Spleen (tissue), 7 donors: ENCODE measurements around the gene DTX3L.

ENCODE experiments used
- POLR2A ChIP-seq, 3 donors: fragments of 450-650 bp; IDR thresholded peaks; one replicate each; pipeline ENCODE4 v1.5.1; 2017; ENCODE audit warnings: antibody characterized with exemption in 3 of 3, mild to moderate bottlenecking in 1 of 3
- POLR2AphosphoS5 ChIP-seq, 3 donors: sonication (generic); formaldehyde crosslinking; IDR thresholded peaks; one replicate each; pipeline ENCODE4 v1.5.1; 2017; ENCODE audit warnings: antibody characterized with exemption in 3 of 3
- TF ChIP-seq, protein P1 (sequence below), 11 experiments: fragments of 200-600 bp in 7 of 11; fragments of 450-650 bp in 4 of 11; sonication (generic) in 4 of 11; IDR thresholded peaks in 8 of 11; conservative IDR thresholded peaks in 3 of 11; 1 replicate in 7 of 11; 2 replicates in 4 of 11; pipeline versions ENCODE4 v1.4.0 to v1.8.0; 2016 to 2021; ENCODE audit warnings: antibody characterized with exemption in 11 of 11, inconsistent platforms in 4 of 11, mild to moderate bottlenecking in 1 of 11
- donor health status: DM: no; HTN: no; CAD: no; lungs with moderate emphysema.
- donor health status: DM: no; HTN: no; CAD: no.
- donor health status: DM: no; HTN: no; CAD: no.

DNA sequence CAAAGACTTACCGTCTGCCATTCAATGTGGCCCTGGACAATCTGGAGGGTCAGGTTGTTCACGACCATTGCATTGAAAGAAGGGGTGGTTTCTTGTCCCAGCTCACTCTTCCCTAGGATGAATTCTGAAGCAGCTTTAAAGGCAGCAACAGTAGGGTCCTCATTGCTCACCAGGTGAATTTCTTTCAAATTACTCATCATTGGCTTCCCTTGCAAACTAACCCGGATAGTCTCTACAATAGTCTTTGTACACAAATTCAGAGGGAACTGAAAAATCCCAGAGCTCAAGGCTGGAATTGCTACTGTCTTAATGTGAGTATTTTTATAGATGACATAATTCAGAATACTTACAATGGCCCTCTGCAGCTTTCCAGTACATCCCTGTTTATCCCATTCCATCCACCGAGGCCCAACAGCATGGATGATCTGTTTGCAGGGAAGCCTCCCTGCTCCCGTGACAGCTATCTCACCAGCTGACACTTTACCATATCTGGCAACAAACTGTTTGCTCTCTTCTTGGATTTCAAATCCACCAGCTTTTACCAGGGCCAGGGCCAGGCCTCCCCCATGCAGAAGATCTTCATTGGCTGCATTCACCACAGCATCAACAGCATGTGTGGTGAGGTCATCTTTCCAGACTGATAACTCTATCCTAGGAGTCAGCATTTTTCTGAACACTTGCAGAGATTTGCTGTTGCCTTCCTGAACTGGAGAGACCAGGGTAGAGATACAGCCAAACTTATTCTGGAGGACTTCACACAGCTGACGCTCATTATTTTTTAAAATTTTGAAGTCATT, 8.7 kb upstream of the DTX3L start:
- TF ChIP-seq, protein P1, sequence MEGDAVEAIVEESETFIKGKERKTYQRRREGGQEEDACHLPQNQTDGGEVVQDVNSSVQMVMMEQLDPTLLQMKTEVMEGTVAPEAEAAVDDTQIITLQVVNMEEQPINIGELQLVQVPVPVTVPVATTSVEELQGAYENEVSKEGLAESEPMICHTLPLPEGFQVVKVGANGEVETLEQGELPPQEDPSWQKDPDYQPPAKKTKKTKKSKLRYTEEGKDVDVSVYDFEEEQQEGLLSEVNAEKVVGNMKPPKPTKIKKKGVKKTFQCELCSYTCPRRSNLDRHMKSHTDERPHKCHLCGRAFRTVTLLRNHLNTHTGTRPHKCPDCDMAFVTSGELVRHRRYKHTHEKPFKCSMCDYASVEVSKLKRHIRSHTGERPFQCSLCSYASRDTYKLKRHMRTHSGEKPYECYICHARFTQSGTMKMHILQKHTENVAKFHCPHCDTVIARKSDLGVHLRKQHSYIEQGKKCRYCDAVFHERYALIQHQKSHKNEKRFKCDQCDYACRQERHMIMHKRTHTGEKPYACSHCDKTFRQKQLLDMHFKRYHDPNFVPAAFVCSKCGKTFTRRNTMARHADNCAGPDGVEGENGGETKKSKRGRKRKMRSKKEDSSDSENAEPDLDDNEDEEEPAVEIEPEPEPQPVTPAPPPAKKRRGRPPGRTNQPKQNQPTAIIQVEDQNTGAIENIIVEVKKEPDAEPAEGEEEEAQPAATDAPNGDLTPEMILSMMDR (IDR thresholded peaks at IDR 0.05 in 8 of 11, conservative IDR thresholded peaks at IDR 0.05 in 3 of 11), result no peak
- no peak for TF ChIP-seq POLR2A (IDR thresholded peaks at IDR 0.05)
- TF ChIP-seq POLR2AphosphoS5 (IDR thresholded peaks at IDR 0.05), result no peak
